Activated CD4-positive, alpha-beta T cell treated with anti-CD3 and anti-CD28 coated beads, Interleukin-2, amount 10 ng/mL, durations not matched to agents 7 days and 5 days (primary cell): ENCODE measurements around the gene PSMG4. TPM values are rescaled to one million over a fixed set of nuclear protein-coding genes. Genes with fewer than 3 reads are reported as not detected.

Experiments
- CTCF ChIA-PET: fragments of 350-600 bp; sonication (Branson Sonifier 250); formaldehyde crosslinking; loops from one replicate; lab custom pipeline; 2021; ENCODE audit warnings: antibody characterized with exemption; lab: Charles Lee
- POLR2A ChIA-PET: fragments of 350-600 bp; sonication (Branson Sonifier 250); formaldehyde crosslinking; loops from one replicate; lab custom pipeline; 2021; ENCODE audit warnings: antibody characterized with exemption; lab: Charles Lee
- DNase-seq: peaks from one replicate; pipeline ENCODE4 v3.0.0-alpha.2; 2020
- H3K27ac Mint-ChIP-seq: one replicate; pipeline ENCODE4 v1.8.0; 2021; ENCODE audit warnings: mild to moderate bottlenecking, moderate library complexity, mixed read lengths
- H3K27me3 Mint-ChIP-seq: one replicate; pipeline ENCODE4 v1.8.0; 2021; ENCODE audit warnings: mixed read lengths
- H3K36me3 Mint-ChIP-seq: one replicate; pipeline ENCODE4 v1.8.0; 2021; ENCODE audit warnings: low read depth, mixed read lengths
- H3K4me1 Mint-ChIP-seq: one replicate; pipeline ENCODE4 v1.8.0; 2021; ENCODE audit warnings: mixed read lengths
- H3K4me3 Mint-ChIP-seq: one replicate; pipeline ENCODE4 v1.8.0; 2021; ENCODE audit warnings: mild to moderate bottlenecking, moderate library complexity, mixed read lengths
- H3K9me3 Mint-ChIP-seq: one replicate; pipeline ENCODE4 v1.8.0; 2021; ENCODE audit warnings: mixed read lengths
- total RNA-seq, 2 experiments: library from RNA; stranded (reverse); gene quantifications; one replicate each; pipeline ENCODE4 v1.2.3, GENCODE V29; 2021

PSMG4 gene
- total RNA-seq, 2 experiments from 2014 or later: 21.5 to 24.7 TPM

GRCh38 chr6:3283241-3283640 is 24.5 kb downstream of the PSMG4 start:
- no peaks in the 10 kb centered on the region for H3K9me3 Mint-ChIP-seq
- ChIA-PET POLR2A (no interaction called here), CTCF (interaction anchor here (1.0 to 2.4 kb wide), 2 partner anchors 12 to 449 kb away, joined by 3 to 8 read pairs; no protein-coding TSS in a partner anchor)
- no peak overlapping the region for H3K27ac Mint-ChIP-seq
- H3K27me3 Mint-ChIP-seq: no peaks in the 10 kb centered on the region
- no peak overlapping the region for H3K4me3 Mint-ChIP-seq
- no peak for DNase-seq
- H3K4me1 Mint-ChIP-seq: peaks cover 3% of the 10 kb centered on the region
- H3K36me3 Mint-ChIP-seq: no peaks in the 10 kb centered on the region

- no peak for DNase-seq
Measured at GRCh38 chr6:3283641-3284435, 25.1 kb downstream of the PSMG4 start.

GRCh38 chr6:3284436-3284876 is 25.7 kb downstream of the PSMG4 start:
- H3K27ac Mint-ChIP-seq: no peak overlapping the region
- no peaks in the 10 kb centered on the region for H3K9me3 Mint-ChIP-seq
- H3K4me1 Mint-ChIP-seq: peaks cover 3% of the 10 kb centered on the region
- H3K27me3 Mint-ChIP-seq: no peaks in the 10 kb centered on the region
- H3K36me3 Mint-ChIP-seq: no peaks in the 10 kb centered on the region
- POLR2A ChIA-PET: no interaction called here
- CTCF ChIA-PET: interaction anchor here (1.1 to 2.4 kb wide), 2 partner anchors 10 to 448 kb away, joined by 3 to 8 read pairs; no protein-coding TSS in a partner anchor
- no peak for DNase-seq
- H3K4me3 Mint-ChIP-seq: no peak overlapping the region

More at GRCh38 chr6:3283641-3284435, 25.1 kb downstream of the PSMG4 start:
- Mint-ChIP-seq H3K4me3 (no peak overlapping the region), H3K27ac (no peak overlapping the region), H3K4me1 (peaks cover 3% of the 10 kb centered on the region), H3K27me3 (no peaks in the 10 kb centered on the region), H3K9me3 (no peaks in the 10 kb centered on the region), H3K36me3 (no peaks in the 10 kb centered on the region)
- POLR2A ChIA-PET: no interaction called here
- CTCF ChIA-PET: interaction anchor here (1.0 to 2.4 kb wide), 3 partner anchors 10 to 449 kb away, joined by 3 to 8 read pairs (median 3); no protein-coding TSS in a partner anchor

DNA sequence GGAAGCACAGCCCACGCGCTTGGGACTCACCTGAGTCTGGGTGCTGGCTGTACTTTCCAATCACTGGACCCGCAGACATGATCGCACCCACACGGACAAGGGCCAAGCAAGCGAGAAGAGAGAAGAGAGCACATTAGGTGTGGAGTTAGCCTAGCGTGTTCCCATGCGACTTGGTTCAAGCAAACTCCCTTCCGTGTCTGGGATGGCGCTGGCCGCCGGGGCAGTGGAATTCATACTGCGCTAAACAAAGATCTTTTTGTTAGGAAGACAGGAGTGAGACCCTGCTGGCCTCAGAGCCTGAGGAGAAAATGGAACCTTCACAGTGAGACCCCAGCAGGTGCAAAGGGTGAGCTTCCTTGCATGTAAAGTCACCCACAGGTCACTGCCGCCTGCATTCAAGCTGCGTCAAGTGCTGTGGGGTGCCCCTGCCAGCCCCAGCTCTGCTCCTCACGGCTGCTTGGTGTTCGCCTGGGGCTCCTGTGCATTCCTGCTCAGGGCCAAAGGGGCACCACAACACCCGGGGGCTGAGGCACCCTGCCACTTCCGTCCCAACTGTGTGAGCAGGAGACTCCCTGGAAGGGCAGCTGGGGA is 26.4 kb downstream of the PSMG4 start:
- Mint-ChIP-seq H3K27ac (no peak overlapping the region), H3K27me3 (no peaks in the 10 kb centered on the region), H3K9me3 (no peaks in the 10 kb centered on the region), H3K4me3 (no peak overlapping the region), H3K36me3 (no peaks in the 10 kb centered on the region), H3K4me1 (no peaks in the 10 kb centered on the region)
- POLR2A ChIA-PET: no interaction called here
- CTCF ChIA-PET: interaction anchor here (1.1 to 2.4 kb wide), 2 partner anchors 11 to 447 kb away, joined by 3 to 8 read pairs; no protein-coding TSS in a partner anchor
- DNase-seq: no peak

GRCh38 chr6:3285732-3286131 is 27.0 kb downstream of the PSMG4 start:
- Mint-ChIP-seq H3K9me3 (no peaks in the 10 kb centered on the region), H3K27ac (no peak overlapping the region), H3K4me1 (no peaks in the 10 kb centered on the region), H3K27me3 (no peaks in the 10 kb centered on the region), H3K4me3 (no peak overlapping the region), H3K36me3 (no peaks in the 10 kb centered on the region)
- DNase-seq: no peak
- ChIA-PET POLR2A (no interaction called here), CTCF (no interaction called here)

GRCh38 chr6:3286641-3287171 is 28.0 kb downstream of the PSMG4 start:
- CTCF ChIA-PET: interaction anchor here (0.6 kb wide), 1 partner anchor 9 kb away, joined by 3 read pairs; no protein-coding TSS in a partner anchor
- DNase-seq: no peak
- H3K4me1 Mint-ChIP-seq: no peaks in the 10 kb centered on the region
- no peak overlapping the region for H3K27ac Mint-ChIP-seq
- POLR2A ChIA-PET: no interaction called here
- no peaks in the 10 kb centered on the region for H3K9me3 Mint-ChIP-seq
- H3K27me3 Mint-ChIP-seq: no peaks in the 10 kb centered on the region
- H3K4me3 Mint-ChIP-seq: no peak overlapping the region
- H3K36me3 Mint-ChIP-seq: no peaks in the 10 kb centered on the region

DNA sequence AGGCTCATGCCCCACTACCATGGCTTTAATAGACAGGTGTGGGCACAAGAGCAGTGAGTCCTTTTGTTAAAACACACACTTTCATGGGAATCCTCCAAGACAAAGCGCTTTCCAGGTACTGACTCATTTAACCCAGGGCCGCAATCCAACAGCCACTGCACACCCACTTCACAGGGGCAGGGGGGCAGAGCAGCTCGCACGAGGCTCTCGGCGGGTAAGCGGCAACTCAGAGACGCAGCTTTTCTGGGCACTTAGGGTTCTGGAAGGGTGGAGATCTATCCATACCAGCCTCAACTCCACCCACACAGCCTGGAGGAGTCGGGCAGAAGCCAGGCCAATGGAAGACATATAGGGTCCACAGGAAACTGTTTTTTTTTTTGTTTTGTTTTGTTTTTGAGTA is 28.6 kb downstream of the PSMG4 start:
- CTCF ChIA-PET: interaction anchor here (0.6 kb wide), 1 partner anchor 9 kb away, joined by 3 read pairs; no protein-coding TSS in a partner anchor

GRCh38 chr6:3287976-3288707 is 29.4 kb downstream of the PSMG4 start:
- no peaks in the 10 kb centered on the region for H3K27me3 Mint-ChIP-seq
- no peaks in the 10 kb centered on the region for H3K9me3 Mint-ChIP-seq
- no peak for DNase-seq
- H3K27ac Mint-ChIP-seq: no peak overlapping the region
- H3K4me1 Mint-ChIP-seq: no peaks in the 10 kb centered on the region
- ChIA-PET CTCF (interaction anchor here (0.6 kb wide), 1 partner anchor 805 kb away, joined by 4 read pairs; no protein-coding TSS in a partner anchor), POLR2A (no interaction called here)
- H3K36me3 Mint-ChIP-seq: no peaks in the 10 kb centered on the region
- no peak overlapping the region for H3K4me3 Mint-ChIP-seq

More for the DNA sequence above, 28.6 kb downstream of the PSMG4 start:
- H3K4me1 Mint-ChIP-seq: no peaks in the 10 kb centered on the region
- POLR2A ChIA-PET: no interaction called here
- no peaks in the 10 kb centered on the region for H3K9me3 Mint-ChIP-seq
- no peak overlapping the region for H3K4me3 Mint-ChIP-seq
- H3K36me3 Mint-ChIP-seq: no peaks in the 10 kb centered on the region
- no peak overlapping the region for H3K27ac Mint-ChIP-seq
- H3K27me3 Mint-ChIP-seq: no peaks in the 10 kb centered on the region
- DNase-seq: no peak

DNA sequence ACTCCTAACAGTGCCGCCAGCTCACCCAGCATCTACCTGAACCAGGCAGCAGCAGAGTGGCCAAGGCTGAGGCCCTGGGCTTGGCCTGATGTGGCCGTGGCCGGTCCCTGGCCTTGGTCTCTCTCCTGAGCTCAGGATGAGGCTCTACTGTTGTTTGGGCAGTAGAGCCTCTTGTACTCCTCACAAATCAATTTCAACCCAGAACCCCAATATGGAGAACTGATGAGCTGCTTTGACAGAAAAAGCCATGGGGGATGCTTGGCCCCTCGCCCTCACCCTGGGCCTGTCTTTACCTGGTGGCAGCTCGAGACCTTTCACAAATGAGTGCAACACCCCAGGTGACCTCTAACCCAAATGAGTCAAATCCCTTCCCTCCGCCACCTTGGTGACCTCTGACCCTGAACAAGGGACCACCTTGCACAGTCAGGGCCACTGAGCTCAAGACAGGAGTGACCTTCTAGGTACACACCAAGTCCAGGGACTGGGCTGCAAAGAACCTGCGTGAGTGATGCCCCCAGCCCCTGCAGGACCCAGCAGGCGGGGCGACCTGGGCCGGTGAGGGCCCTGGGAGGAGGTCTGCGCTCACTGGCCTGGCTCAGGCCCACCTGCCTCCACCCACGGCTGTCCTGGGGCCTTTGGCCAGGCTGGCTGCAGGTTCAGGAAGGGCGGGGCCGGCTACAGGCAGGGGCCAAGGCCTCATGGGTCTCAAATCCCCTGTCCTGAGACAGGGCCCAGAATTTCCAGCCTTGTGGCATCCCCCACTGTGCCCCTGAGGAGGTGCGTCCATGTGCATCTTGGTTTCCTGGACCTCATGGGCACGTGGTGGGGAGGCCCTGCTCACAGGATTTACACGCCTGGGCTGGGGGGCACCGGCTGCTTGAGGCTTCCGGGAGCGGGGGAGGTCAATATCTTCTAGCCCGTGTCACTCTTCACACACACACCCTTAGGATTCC is 30.2 kb downstream of the PSMG4 start:
- H3K4me3 Mint-ChIP-seq: no peak overlapping the region
- H3K9me3 Mint-ChIP-seq: no peaks in the 10 kb centered on the region
- no peaks in the 10 kb centered on the region for H3K36me3 Mint-ChIP-seq
- H3K4me1 Mint-ChIP-seq: no peaks in the 10 kb centered on the region
- ChIA-PET CTCF (interaction anchor here (0.6 to 1.1 kb wide), 3 partner anchors 18 to 1712 kb away, joined by 3 to 4 read pairs (median 4); no protein-coding TSS in a partner anchor), POLR2A (no interaction called here)
- H3K27me3 Mint-ChIP-seq: no peaks in the 10 kb centered on the region
- H3K27ac Mint-ChIP-seq: no peak overlapping the region
- no peak for DNase-seq

GRCh38 chr6:3289664-3290055 is 30.9 kb downstream of the PSMG4 start:
- H3K4me1 Mint-ChIP-seq: no peaks in the 10 kb centered on the region
- no peaks in the 10 kb centered on the region for H3K9me3 Mint-ChIP-seq
- H3K27me3 Mint-ChIP-seq: no peaks in the 10 kb centered on the region
- POLR2A ChIA-PET: no interaction called here
- H3K36me3 Mint-ChIP-seq: no peaks in the 10 kb centered on the region
- CTCF ChIA-PET: interaction anchor here (0.6 to 1.1 kb wide), 3 partner anchors 18 to 1712 kb away, joined by 3 to 5 read pairs (median 4); no protein-coding TSS in a partner anchor
- no peak for DNase-seq
- no peak overlapping the region for H3K4me3 Mint-ChIP-seq
- no peak overlapping the region for H3K27ac Mint-ChIP-seq

DNA sequence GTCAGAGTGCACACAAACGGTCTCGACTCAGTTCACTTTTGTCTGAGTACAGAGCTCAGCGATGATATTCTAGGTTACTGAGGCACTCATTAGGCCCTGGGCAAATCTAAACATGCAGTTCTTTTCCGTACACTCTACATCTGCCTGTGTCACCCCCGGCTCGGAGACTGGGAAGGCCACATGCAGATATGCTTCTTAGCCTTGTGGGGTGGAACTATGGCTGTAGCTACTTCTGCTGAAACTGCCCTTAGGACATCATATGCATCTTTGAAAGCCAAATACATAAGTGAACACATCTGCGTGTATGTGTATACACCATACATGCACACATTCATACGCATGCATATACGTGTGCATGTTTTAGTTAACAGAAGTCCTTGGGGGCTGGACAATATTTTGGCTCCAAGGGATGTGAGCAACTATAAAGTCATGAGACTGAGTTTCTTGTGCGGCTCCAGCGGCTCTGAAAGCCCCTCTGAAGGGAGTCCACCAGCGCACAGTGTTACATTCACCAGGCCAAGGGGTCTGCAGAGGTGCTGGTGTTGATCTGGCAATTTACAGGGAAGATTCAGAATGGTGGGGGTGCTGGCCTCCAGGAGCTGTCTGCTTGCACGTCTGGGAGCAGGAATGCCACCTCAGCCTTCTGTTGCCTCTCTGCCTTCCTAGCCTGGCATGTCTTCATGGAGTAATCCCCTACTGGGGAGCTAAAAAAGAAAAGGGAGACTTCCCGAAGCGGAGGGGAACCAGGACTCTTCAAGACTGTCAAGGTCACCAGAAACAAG is 31.6 kb downstream of the PSMG4 start:
- ChIA-PET CTCF (interaction anchor here (0.6 to 1.1 kb wide), 3 partner anchors 19 to 656 kb away, joined by 3 to 5 read pairs (median 3); no protein-coding TSS in a partner anchor), POLR2A (no interaction called here)
- no peak overlapping the region for H3K27ac Mint-ChIP-seq
- H3K4me1 Mint-ChIP-seq: no peaks in the 10 kb centered on the region
- no peaks in the 10 kb centered on the region for H3K27me3 Mint-ChIP-seq
- DNase-seq: no peak
- no peaks in the 10 kb centered on the region for H3K36me3 Mint-ChIP-seq
- no peaks in the 10 kb centered on the region for H3K9me3 Mint-ChIP-seq
- H3K4me3 Mint-ChIP-seq: no peak overlapping the region
